HEK293 (cell line): ENCODE measurements around the gene PXMP2.

Experiments used
- AEBP2 ChIP-seq: fragments of 450-650 bp; formaldehyde crosslinking; IDR thresholded peaks from 2 replicates; pipeline ENCODE4 v1.5.1; 2016; ENCODE audit warnings: missing biosample characterization, missing genetic modification characterization, borderline replicate concordance
- EGR2 ChIP-seq: fragments of 450-650 bp; formaldehyde crosslinking; IDR thresholded peaks from 2 replicates; pipeline ENCODE4 v1.5.1; 2016; ENCODE audit warnings: low read depth, missing biosample characterization, missing genetic modification characterization
- GLIS1 ChIP-seq: fragments of 450-650 bp; formaldehyde crosslinking; IDR thresholded peaks from 2 replicates; pipeline ENCODE4 v1.5.1; 2016; ENCODE audit warnings: missing biosample characterization, missing genetic modification characterization
- GLIS2 ChIP-seq: fragments of 450-650 bp; formaldehyde crosslinking; IDR thresholded peaks from 2 replicates; pipeline ENCODE4 v1.5.1; 2016; ENCODE audit warnings: missing biosample characterization, missing genetic modification characterization
- HOXA7 ChIP-seq: sonication (generic); formaldehyde crosslinking; IDR thresholded peaks from 2 replicates; pipeline ENCODE4 v1.8.1; 2022; ENCODE audit warnings: missing genetic modification reagents, borderline replicate concordance
- KLF16 ChIP-seq: fragments of 450-650 bp; formaldehyde crosslinking; IDR thresholded peaks from 2 replicates; pipeline ENCODE4 v1.5.1; 2017; ENCODE audit warnings: missing biosample characterization, missing genetic modification characterization
- KLF17 ChIP-seq: fragments of 450-650 bp; formaldehyde crosslinking; IDR thresholded peaks from 2 replicates; pipeline ENCODE4 v1.5.1; 2016; ENCODE audit warnings: missing biosample characterization, missing genetic modification characterization
- KLF8 ChIP-seq: fragments of 450-650 bp; formaldehyde crosslinking; IDR thresholded peaks from 2 replicates; pipeline ENCODE4 v1.5.1; 2016; ENCODE audit warnings: missing biosample characterization, missing genetic modification characterization
- OVOL3 ChIP-seq: fragments of 450-650 bp; formaldehyde crosslinking; IDR thresholded peaks from 2 replicates; pipeline ENCODE4 v1.5.1; 2016; ENCODE audit warnings: missing biosample characterization, missing genetic modification characterization
- PRDM10 ChIP-seq: fragments of 450-650 bp; formaldehyde crosslinking; IDR thresholded peaks from 2 replicates; pipeline ENCODE4 v1.5.1; 2016; ENCODE audit warnings: missing biosample characterization, missing genetic modification characterization
- SCRT2 ChIP-seq: fragments of 450-650 bp; formaldehyde crosslinking; IDR thresholded peaks from 2 replicates; pipeline ENCODE4 v1.5.1; 2016; ENCODE audit warnings: missing biosample characterization, missing genetic modification characterization
- YY2 ChIP-seq: fragments of 450-650 bp; formaldehyde crosslinking; IDR thresholded peaks from 2 replicates; pipeline ENCODE4 v1.5.1; 2016; ENCODE audit warnings: missing biosample characterization, missing genetic modification characterization
- ZIC2 ChIP-seq: fragments of 450-650 bp; formaldehyde crosslinking; IDR thresholded peaks from 2 replicates; pipeline ENCODE4 v1.5.1; 2016; ENCODE audit warnings: missing biosample characterization, missing genetic modification characterization
- ZNF19 ChIP-seq: fragments of 450-650 bp; formaldehyde crosslinking; IDR thresholded peaks from 2 replicates; pipeline ENCODE4; 2016; ENCODE audit warnings: missing biosample characterization, missing genetic modification characterization, low read depth
- ZNF2 ChIP-seq: fragments of 450-650 bp; formaldehyde crosslinking; IDR thresholded peaks from 2 replicates; pipeline ENCODE4 v1.5.1; 2016; ENCODE audit warnings: missing biosample characterization, missing genetic modification characterization
- ZNF214 ChIP-seq: fragments of 450-650 bp; formaldehyde crosslinking; IDR thresholded peaks from 2 replicates; pipeline ENCODE4 v1.5.1; 2017; ENCODE audit warnings: missing biosample characterization, mild to moderate bottlenecking, missing genetic modification characterization, borderline replicate concordance
- ZNF248 ChIP-seq: fragments of 450-650 bp; formaldehyde crosslinking; IDR thresholded peaks from 2 replicates; pipeline ENCODE4 v1.5.1; 2017; ENCODE audit warnings: missing biosample characterization, missing genetic modification characterization
- ZNF302 ChIP-seq: fragments of 450-650 bp; formaldehyde crosslinking; IDR thresholded peaks from 2 replicates; pipeline ENCODE4 v1.5.1; 2016; ENCODE audit warnings: missing biosample characterization, missing genetic modification characterization, low read depth
- ZNF335 ChIP-seq: fragments of 450-650 bp; formaldehyde crosslinking; conservative IDR thresholded peaks from 2 replicates; pipeline ENCODE4 v1.5.1; 2016; ENCODE audit warnings: missing biosample characterization, missing genetic modification characterization
- ZNF416 ChIP-seq: fragments of 450-650 bp; formaldehyde crosslinking; IDR thresholded peaks from 2 replicates; pipeline ENCODE4 v1.5.1; 2016; ENCODE audit warnings: missing biosample characterization, missing genetic modification characterization
- ZNF433 ChIP-seq: fragments of 450-650 bp; formaldehyde crosslinking; IDR thresholded peaks from 2 replicates; pipeline ENCODE4 v1.5.1; 2016; ENCODE audit warnings: missing biosample characterization, missing genetic modification characterization, low read depth
- ZNF488 ChIP-seq: fragments of 450-650 bp; formaldehyde crosslinking; IDR thresholded peaks from 2 replicates; pipeline ENCODE4 v1.5.1; 2016; ENCODE audit warnings: missing biosample characterization, missing genetic modification characterization
- ZNF585B ChIP-seq: fragments of 450-650 bp; formaldehyde crosslinking; IDR thresholded peaks from 2 replicates; pipeline ENCODE4 v1.5.1; 2016; ENCODE audit warnings: missing biosample characterization, missing genetic modification characterization
- ZNF624 ChIP-seq: fragments of 450-650 bp; formaldehyde crosslinking; IDR thresholded peaks from 2 replicates; pipeline ENCODE4 v1.5.1; 2017; ENCODE audit warnings: missing biosample characterization, missing genetic modification characterization
- ZNF677 ChIP-seq: fragments of 450-650 bp; IDR thresholded peaks from 2 replicates; pipeline ENCODE4 v1.5.0; 2018; ENCODE audit warnings: missing biosample characterization, mild to moderate bottlenecking, missing genetic modification characterization, moderate library complexity
- ZNF785 ChIP-seq: fragments of 450-650 bp; formaldehyde crosslinking; IDR thresholded peaks from 2 replicates; pipeline ENCODE4 v1.5.1; 2016; ENCODE audit warnings: missing biosample characterization, missing genetic modification characterization
- ZSCAN5A ChIP-seq: fragments of 450-650 bp; formaldehyde crosslinking; IDR thresholded peaks from 2 replicates; pipeline ENCODE4 v1.5.1; 2016; ENCODE audit warnings: missing biosample characterization, missing genetic modification characterization
- TF ChIP-seq, protein P1 (sequence below): fragments of 450-650 bp; formaldehyde crosslinking; IDR thresholded peaks from 2 replicates; pipeline ENCODE4 v1.5.1; 2017; ENCODE audit warnings: missing biosample characterization, missing genetic modification characterization
- TF ChIP-seq, protein P2 (sequence below): fragments of 450-650 bp; formaldehyde crosslinking; IDR thresholded peaks from 2 replicates; pipeline ENCODE4; 2016; ENCODE audit warnings: missing biosample characterization, missing genetic modification characterization

The PXMP2 gene

DNA sequence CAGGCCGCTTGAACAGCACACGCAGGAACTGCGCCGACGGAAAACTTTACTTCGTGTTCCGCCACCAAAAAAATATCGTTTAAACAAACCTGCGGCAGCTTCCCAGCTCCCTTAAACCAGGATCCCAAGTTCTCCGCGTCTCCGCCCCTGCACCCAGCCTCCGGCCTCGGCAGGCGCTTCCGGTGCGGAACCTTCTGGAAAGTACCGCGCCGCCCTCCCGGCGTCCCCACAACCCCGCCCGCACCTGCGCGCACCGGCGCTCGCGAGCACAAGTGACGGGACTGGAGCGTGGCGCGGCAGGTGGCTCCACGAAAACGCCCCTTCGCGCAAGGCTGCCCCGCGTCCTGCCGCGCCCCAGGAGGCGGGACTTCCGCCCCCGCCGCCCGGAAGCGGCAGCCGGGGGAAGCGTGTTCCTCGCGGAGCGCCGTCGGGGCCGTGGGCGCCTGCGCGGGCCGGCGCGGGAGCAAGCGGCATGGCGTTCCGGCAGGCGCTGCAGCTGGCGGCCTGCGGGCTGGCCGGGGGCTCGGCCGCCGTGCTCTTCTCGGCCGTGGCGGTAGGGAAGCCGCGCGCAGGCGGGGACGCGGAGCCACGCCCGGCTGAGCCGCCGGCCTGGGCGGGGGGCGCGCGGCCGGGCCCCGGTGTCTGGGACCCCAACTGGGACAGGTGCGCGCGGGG is 23.2 kb downstream of the PXMP2 start, which contains the start of gene PGAM5 (continued):
- TF ChIP-seq, protein P1, sequence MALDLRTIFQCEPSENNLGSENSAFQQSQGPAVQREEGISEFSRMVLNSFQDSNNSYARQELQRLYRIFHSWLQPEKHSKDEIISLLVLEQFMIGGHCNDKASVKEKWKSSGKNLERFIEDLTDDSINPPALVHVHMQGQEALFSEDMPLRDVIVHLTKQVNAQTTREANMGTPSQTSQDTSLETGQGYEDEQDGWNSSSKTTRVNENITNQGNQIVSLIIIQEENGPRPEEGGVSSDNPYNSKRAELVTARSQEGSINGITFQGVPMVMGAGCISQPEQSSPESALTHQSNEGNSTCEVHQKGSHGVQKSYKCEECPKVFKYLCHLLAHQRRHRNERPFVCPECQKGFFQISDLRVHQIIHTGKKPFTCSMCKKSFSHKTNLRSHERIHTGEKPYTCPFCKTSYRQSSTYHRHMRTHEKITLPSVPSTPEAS (tag by site-specific recombination): no peak
- peak; percentile 78 for TF ChIP-seq ZIC2 (tag by site-specific recombination)
- peak; percentile 65; the same call in 1 of the 2 replicates for TF ChIP-seq KLF8 (tag by site-specific recombination)
- TF ChIP-seq OVOL3 (tag by site-specific recombination): 0 out of 2 replicates have a peak, but pooled peaks have one; percentile 17
- no peak for TF ChIP-seq KLF17 (tag by site-specific recombination)
- no peak for TF ChIP-seq ZSCAN5A (tag by site-specific recombination)
- TF ChIP-seq PRDM10 (tag by site-specific recombination): no peak
- TF ChIP-seq GLIS1 (tag by site-specific recombination): peak; percentile 36; the same call in 1 of the 2 replicates
- TF ChIP-seq ZNF433 (tag by site-specific recombination): no peak
- TF ChIP-seq ZNF677 (tag by site-specific recombination): 0 out of 2 replicates have a peak, but pooled peaks have one; percentile 3
- no peak; the same call in 1 of the 2 replicates for TF ChIP-seq ZNF2 (tag by site-specific recombination)
- TF ChIP-seq ZNF335 (tag by site-specific recombination): peak; percentile 82
- no peak for TF ChIP-seq ZNF214 (tag by site-specific recombination)
- no peak for TF ChIP-seq ZNF248
- no peak; the same call in 1 of the 2 replicates for TF ChIP-seq EGR2 (tag by site-specific recombination)
- no peak for TF ChIP-seq ZNF624 (tag by site-specific recombination)
- no peak for TF ChIP-seq ZNF302 (tag by site-specific recombination)
- TF ChIP-seq SCRT2 (tag by site-specific recombination): peak; percentile 38; the same call in 1 of the 2 replicates
- peak; percentile 99 for TF ChIP-seq ZNF785
- no peak for TF ChIP-seq ZNF585B
- TF ChIP-seq YY2 (tag by site-specific recombination): no peak
- no peak for TF ChIP-seq AEBP2
- TF ChIP-seq, protein P2, sequence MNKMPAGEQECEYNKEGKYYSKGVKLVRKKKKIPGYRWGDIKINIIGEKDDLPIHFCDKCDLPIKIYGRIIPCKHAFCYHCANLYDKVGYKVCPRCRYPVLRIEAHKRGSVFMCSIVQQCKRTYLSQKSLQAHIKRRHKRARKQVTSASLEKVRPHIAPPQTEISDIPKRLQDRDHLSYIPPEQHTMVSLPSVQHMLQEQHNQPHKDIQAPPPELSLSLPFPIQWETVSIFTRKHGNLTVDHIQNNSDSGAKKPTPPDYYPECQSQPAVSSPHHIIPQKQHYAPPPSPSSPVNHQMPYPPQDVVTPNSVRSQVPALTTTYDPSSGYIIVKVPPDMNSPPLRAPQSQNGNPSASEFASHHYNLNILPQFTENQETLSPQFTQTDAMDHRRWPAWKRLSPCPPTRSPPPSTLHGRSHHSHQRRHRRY: no peak
- TF ChIP-seq ZNF488 (tag by site-specific recombination): no peak
- TF ChIP-seq ZNF416: no peak
- no peak for TF ChIP-seq GLIS2 (tag by site-specific recombination)
- no peak for TF ChIP-seq HOXA7
- no peak for TF ChIP-seq ZNF19 (tag by site-specific recombination)
- TF ChIP-seq KLF16: peak; percentile 73
